Thyroid gland (tissue), 4 donors: ENCODE results near the gene CDC123.

ENCODE experiments used
- CTCF ChIP-seq, 6 experiments: fragments of 200-600 bp in 3 of 6; fragments of 450-650 bp in 3 of 6; sonication (generic) in 3 of 6; IDR thresholded peaks; one replicate each; pipeline ENCODE4 v1.5.1; 2016 to 2019; ENCODE audit warnings: antibody characterized with exemption in 6 of 6, mild to moderate bottlenecking in 2 of 6, inconsistent platforms in 1 of 6, moderate library complexity in 1 of 6
- POLR2A ChIP-seq, 2 donors: fragments of 450-650 bp; IDR thresholded peaks; one replicate each; pipeline ENCODE4 v1.6.1; 2017; ENCODE audit warnings: antibody characterized with exemption in 2 of 2, mild to moderate bottlenecking in 2 of 2, moderate library complexity in 1 of 2

GRCh38 chr10:12177642-12178041, 18.3 kb upstream of the CDC123 start:
- no peak for TF ChIP-seq CTCF (IDR thresholded peaks at IDR 0.05)
- TF ChIP-seq POLR2A (IDR thresholded peaks at IDR 0.05), result no peak
